Endodermal cell (in vitro differentiated cells): ENCODE measurements around the gene MYO19. TPM values are rescaled to one million over a fixed set of nuclear protein-coding genes. Genes with fewer than 3 reads are reported as not detected.

Experiments used
- DNase-seq: peaks from one replicate; pipeline ENCODE4 v3.0.0-alpha.2; 2017
- H3K27ac ChIP-seq: 2 replicates; pipeline ENCODE4 v1.5.1; 2013; ENCODE audit warnings: mild to moderate bottlenecking, low read depth, low read length, moderate library complexity
- H3K27me3 ChIP-seq: 2 replicates; pipeline ENCODE4 v1.6.1; 2013; ENCODE audit warnings: mild to moderate bottlenecking, low read length, moderate library complexity; ENCODE audit not compliant: insufficient read depth, control insufficient read depth, poor library complexity, severe bottlenecking
- H3K36me3 ChIP-seq: 2 replicates; pipeline ENCODE4 v1.7.0; 2013; ENCODE audit warnings: mild to moderate bottlenecking, low read length, moderate library complexity; ENCODE audit not compliant: control insufficient read depth, insufficient read depth
- H3K4me1 ChIP-seq: one replicate; pipeline ENCODE4 v1.7.0; 2013; ENCODE audit warnings: low read length; ENCODE audit not compliant: control insufficient read depth, insufficient read depth
- H3K4me3 ChIP-seq: 2 replicates; pipeline ENCODE4 v1.5.1; 2013; ENCODE audit warnings: mild to moderate bottlenecking, low read length, moderate library complexity
- H3K9ac ChIP-seq: 2 replicates; pipeline ENCODE4 v1.6.1; 2013; ENCODE audit warnings: mild to moderate bottlenecking, low read length, moderate library complexity; ENCODE audit not compliant: poor library complexity, severe bottlenecking; ENCODE audit errors: extremely low read depth
- H3K9me3 ChIP-seq: 2 replicates; pipeline ENCODE4 v1.6.1; 2013; ENCODE audit warnings: mild to moderate bottlenecking, low read length, moderate library complexity; ENCODE audit not compliant: control insufficient read depth
- H3K27ac Mint-ChIP-seq: 2 replicates; pipeline ENCODE4 v1.8.0; 2020; ENCODE audit warnings: mixed read lengths
- H3K27me3 Mint-ChIP-seq: 2 replicates; pipeline ENCODE4 v1.8.0; 2021; ENCODE audit warnings: mild to moderate bottlenecking, mixed read lengths; ENCODE audit not compliant: insufficient read depth
- H3K36me3 Mint-ChIP-seq: 2 replicates; pipeline ENCODE4 v1.8.0; 2020; ENCODE audit warnings: low read depth, mixed read lengths
- H3K4me1 Mint-ChIP-seq: 2 replicates; pipeline ENCODE4 v1.8.0; 2020; ENCODE audit warnings: mixed read lengths
- H3K4me3 Mint-ChIP-seq: 2 replicates; pipeline ENCODE4 v1.8.0; 2020; ENCODE audit warnings: mild to moderate bottlenecking, moderate library complexity, mixed read lengths
- H3K9me3 Mint-ChIP-seq: 2 replicates; pipeline ENCODE4 v1.8.0; 2020; ENCODE audit warnings: mild to moderate bottlenecking, mixed read lengths
- CTCF ChIP-seq: fragments of 200-600 bp; sonication (generic); conservative IDR thresholded peaks from 2 replicates; pipeline ENCODE4 v1.5.0; 2021; ENCODE audit warnings: antibody characterized with exemption, mild to moderate bottlenecking
- WGBS, 2 experiments: methylation state at CpG; one replicate each; pipeline versions ENCODE4 v1.1.5 to v1.1.7; 2013; ENCODE audit warnings: missing lambda C conversion rate in 2 of 2, mixed read lengths in 1 of 2; ENCODE audit not compliant: insufficient coverage in 1 of 2, insufficient read length in 1 of 2; 5-methylcytosine and 5-hydroxymethylcytosine counted together
- long read RNA-seq, 4 experiments: library from polyadenylated mRNA in 2 of 4; library from RNA in 1 of 4; library from capped mRNA in 1 of 4; stranded (forward) in 3 of 4; unstranded in 1 of 4; transcript quantifications; one replicate each; pipeline ENCODE4 v2.0.0, GENCODE V29; 2020 to 2021; ENCODE audit warnings: inconsistent platforms in 1 of 4
- polyA plus RNA-seq, 2 experiments: library from polyadenylated mRNA; stranded (reverse); fragments of 50-300 nt; gene quantifications; one replicate each; pipeline ENCODE4 v1.2.3, GENCODE V29; 2013
- total RNA-seq, 2 donors: library from RNA; stranded (reverse); fragmentation: NEBNext Ultra II Directional in 1 of 2; extraction: Animal tissue kit (Norgen Biotek cat#: 25700) in 1 of 2; gene quantifications; 2 replicates in 1 of 2; 3 replicates in 1 of 2; pipeline ENCODE4 v1.2.1, GENCODE V29; 2021

MYO19 gene, protein sequence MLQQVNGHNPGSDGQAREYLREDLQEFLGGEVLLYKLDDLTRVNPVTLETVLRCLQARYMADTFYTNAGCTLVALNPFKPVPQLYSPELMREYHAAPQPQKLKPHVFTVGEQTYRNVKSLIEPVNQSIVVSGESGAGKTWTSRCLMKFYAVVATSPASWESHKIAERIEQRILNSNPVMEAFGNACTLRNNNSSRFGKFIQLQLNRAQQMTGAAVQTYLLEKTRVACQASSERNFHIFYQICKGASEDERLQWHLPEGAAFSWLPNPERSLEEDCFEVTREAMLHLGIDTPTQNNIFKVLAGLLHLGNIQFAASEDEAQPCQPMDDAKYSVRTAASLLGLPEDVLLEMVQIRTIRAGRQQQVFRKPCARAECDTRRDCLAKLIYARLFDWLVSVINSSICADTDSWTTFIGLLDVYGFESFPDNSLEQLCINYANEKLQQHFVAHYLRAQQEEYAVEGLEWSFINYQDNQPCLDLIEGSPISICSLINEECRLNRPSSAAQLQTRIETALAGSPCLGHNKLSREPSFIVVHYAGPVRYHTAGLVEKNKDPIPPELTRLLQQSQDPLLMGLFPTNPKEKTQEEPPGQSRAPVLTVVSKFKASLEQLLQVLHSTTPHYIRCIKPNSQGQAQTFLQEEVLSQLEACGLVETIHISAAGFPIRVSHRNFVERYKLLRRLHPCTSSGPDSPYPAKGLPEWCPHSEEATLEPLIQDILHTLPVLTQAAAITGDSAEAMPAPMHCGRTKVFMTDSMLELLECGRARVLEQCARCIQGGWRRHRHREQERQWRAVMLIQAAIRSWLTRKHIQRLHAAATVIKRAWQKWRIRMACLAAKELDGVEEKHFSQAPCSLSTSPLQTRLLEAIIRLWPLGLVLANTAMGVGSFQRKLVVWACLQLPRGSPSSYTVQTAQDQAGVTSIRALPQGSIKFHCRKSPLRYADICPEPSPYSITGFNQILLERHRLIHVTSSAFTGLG
- total RNA-seq, result 100 to 1,000 TPM; 133 to 154 TPM
- polyA plus RNA-seq (2013, experiment 1 of 2), result 63.3 TPM
- polyA plus RNA-seq (2013, experiment 2 of 2), result 51.5 TPM
- long read RNA-seq, experiment 1, full-length matches to known transcripts, result 5 of 24 reads
- long read RNA-seq, experiment 1, partial matches to known transcripts, result 6 of 24 reads
- long read RNA-seq, experiment 1, other reads (novel, unspliced or antisense), result 13 of 24 reads
- long read RNA-seq, experiment 2, full-length matches to known transcripts, result 20 of 69 reads
- long read RNA-seq, experiment 2, partial matches to known transcripts, result 18 of 69 reads
- long read RNA-seq, experiment 2, other reads (novel, unspliced or antisense), result 31 of 69 reads
- long read RNA-seq, experiment 3, full-length matches to known transcripts, result 97 of 175 reads
- long read RNA-seq, experiment 3, partial matches to known transcripts, result 21 of 175 reads
- long read RNA-seq, experiment 3, other reads (novel, unspliced or antisense), result 57 of 175 reads
- long read RNA-seq, experiment 4, transcript MYO19-225 (11 exons, 1,640 nt), result major isoform, 21 of 37 reads
- long read RNA-seq, experiment 4, partial matches to known transcripts, result 9 of 37 reads
- long read RNA-seq, experiment 4, other reads (novel, unspliced or antisense), result 7 of 37 reads

DNA sequence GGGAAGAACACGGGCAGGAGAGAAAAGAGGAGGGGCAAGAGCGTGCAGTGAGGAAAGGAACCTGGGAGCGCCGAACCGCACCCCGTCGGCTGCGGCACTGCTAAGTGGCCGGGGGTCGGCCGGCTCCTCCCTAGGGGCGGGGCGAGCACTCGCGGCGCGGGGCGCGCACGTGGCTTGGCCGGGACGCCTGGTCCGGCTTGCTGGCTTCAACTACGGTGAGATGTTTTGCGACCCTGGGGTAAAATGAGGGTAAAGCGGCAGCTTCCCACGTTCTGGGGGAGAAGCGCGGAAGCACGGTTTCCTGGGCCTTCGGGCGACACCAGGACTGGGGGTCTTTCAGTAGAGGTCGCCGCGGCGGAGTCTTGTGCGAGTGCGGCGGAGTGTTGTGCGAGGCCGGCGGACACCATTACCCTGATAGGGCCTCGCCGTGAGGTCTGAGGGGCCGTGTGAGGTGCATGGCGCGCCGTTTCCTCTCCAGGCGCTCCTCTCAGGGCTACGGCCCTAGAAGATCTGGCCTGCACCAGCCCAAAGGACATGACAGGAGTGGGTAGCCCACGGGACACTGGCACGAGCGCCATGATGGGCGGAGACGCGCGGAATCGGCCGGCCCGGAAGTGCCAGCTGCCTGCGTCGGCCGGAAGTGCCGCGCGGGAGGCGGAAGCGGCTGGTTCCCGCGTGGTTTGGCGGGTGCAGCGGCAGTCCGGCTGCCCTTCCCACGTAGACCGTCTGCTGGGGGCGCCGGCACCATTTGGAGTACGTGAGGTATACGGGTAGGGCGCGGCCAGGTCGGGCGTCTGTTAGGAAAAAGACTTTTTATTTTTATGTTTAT, at the start of gene MYO19, which contains the start of gene PIGW:
Gene MYO19, minus strand, starts transcription at position 29 of the 829 bp plus-strand sequence. CDS start 2,330 bp downstream, outside the sequence.
Gene PIGW, plus strand, starts transcription at position 148 of the 829 bp plus-strand sequence. CDS start 2,115 bp downstream, outside the sequence.
- 0% methylated on average over 30 to 83 of the region's 83 CpGs for WGBS, 2 experiments
- H3K9ac ChIP-seq, result peak within 1 kb of the TSS; percentile 91
- peaks cover 4% of the 10 kb centered on the region for H3K4me1 Mint-ChIP-seq
- peak within 1 kb of the TSS; percentile 88 for H3K4me3 Mint-ChIP-seq
- peak within 1 kb of the TSS; percentile 93 for H3K27ac ChIP-seq
- peak; percentile 99 for DNase-seq
- H3K4me3 ChIP-seq, result peak within 1 kb of the TSS; percentile 92
- H3K27me3 ChIP-seq, result no peaks in the 10 kb centered on the region
- no peak for TF ChIP-seq CTCF
- no peaks in the 10 kb centered on the region for H3K27me3 Mint-ChIP-seq
- H3K36me3 ChIP-seq, result peaks cover 51% of the 10 kb centered on the region
- H3K4me1 ChIP-seq, result peaks cover 7% of the 10 kb centered on the region
- no peaks in the 10 kb centered on the region for H3K9me3 Mint-ChIP-seq
- H3K36me3 Mint-ChIP-seq, result peaks cover 48% of the 10 kb centered on the region
- H3K27ac Mint-ChIP-seq, result peak within 1 kb of the TSS; percentile 99
- no peaks in the 10 kb centered on the region for H3K9me3 ChIP-seq

DNA sequence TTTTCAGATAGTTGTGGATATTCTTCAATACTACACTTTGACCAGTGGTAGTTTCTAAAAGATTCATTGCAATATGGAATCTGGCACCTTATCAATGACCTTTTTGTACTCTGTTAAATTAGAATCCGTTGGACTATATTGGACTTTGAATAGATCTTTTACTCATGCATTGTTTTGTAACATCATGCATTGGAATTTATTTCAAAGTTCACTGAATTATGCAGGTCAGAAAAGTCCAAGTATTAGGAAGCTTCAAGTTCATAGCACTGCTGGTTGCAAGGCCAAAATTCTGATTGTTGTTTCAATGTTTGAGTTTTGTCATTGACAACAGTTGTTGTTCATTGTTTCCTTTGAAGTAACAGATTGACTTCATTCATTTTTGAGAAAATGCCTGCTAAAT, 49.1 kb upstream of the MYO19 start:
- no peak for TF ChIP-seq CTCF
- Histone ChIP-seq H3K27me3 (no peaks in the 10 kb centered on the region), H3K36me3 (peaks cover 85% of the 10 kb centered on the region), H3K9me3 (no peaks in the 10 kb centered on the region), H3K9ac (no peak overlapping the region), H3K4me3 (no peak overlapping the region), H3K27ac (no peak overlapping the region), H3K4me1 (no peaks in the 10 kb centered on the region)
- WGBS, 2 experiments, result 91 to 100% methylated on average over 1 of the region's 1 CpG
- Mint-ChIP-seq H3K4me3 (no peak overlapping the region), H3K36me3 (peaks cover 69% of the 10 kb centered on the region), H3K9me3 (no peaks in the 10 kb centered on the region), H3K27me3 (no peaks in the 10 kb centered on the region), H3K27ac (no peak overlapping the region), H3K4me1 (no peaks in the 10 kb centered on the region)
- DNase-seq, result no peak
